Activated naive CD4-positive, alpha-beta T cell treated with anti-CD3 and anti-CD28 coated beads, Interleukin-2, amount 50 U/mL, for 16 hours (primary cell): ENCODE measurements around the gene LPP.

ENCODE experiments used
- DNase-seq: peaks from one replicate; pipeline ENCODE4 v3.0.0-alpha.2; 2020

LPP gene

DNA sequence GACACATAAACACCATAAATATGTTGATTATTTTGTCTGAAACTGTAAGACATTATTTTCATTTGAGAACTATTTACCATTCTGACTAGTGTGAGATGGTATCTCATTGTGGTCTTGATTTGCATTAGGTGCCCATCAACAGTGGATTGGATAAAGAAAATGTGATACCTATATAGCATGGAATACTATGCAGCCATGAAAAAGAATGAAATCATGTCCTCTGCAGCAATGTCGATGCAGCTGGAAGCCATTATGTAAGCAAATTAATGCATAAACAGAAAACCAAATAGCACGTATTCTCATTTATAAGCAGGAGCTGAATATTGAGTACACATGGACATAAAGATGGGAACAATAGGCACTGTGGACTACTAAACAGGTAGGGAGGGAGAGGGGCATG lies 759.1 kb downstream of the LPP start:
- no peak for DNase-seq

DNA sequence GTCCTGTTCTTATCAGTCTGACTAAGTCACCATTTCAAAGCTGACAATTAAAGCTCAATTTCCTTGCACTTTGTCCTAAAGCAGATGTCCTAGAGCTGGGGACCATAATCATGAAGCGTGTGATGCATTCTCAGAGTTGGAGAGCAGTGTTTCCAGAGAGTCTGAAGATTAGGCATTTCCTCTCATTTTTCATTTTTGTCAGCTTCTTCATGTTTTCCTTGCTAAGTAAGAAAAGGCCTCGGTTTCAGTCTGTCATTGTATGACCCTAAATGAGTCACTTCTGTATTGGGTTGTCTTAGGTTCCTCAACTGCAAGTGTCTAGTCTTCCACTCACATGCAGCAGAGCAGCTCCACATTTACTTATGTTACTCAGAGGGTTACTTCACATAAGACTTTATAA lies 760.6 kb downstream of the LPP start:
- DNase-seq = no peak

GRCh38 chr3:188915127-188915526 lies 761.2 kb downstream of the LPP start:
- DNase-seq = no peak

DNA sequence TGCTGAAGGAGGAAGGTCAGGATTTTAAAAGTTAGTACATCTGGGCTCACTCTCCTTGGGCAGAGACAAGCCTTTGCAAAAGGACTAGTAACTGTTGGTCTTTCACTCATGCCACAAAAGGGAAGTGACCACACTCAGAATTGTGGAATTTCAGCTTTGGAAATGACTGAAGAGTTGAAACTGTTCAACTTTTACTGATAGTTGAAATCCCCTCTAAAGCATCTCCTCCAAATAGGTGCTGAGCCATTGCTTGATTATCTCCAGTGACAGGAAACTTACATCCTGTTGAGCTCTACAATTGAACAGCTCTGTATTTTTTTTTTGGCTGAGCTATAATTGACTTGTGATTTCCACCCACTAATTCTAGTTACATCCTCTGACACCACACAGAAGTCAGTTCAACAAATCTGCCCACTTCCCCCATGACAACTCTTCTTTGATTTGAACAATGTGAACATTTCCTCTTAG lies 763.0 kb downstream of the LPP start:
- DNase-seq = no peak

DNA sequence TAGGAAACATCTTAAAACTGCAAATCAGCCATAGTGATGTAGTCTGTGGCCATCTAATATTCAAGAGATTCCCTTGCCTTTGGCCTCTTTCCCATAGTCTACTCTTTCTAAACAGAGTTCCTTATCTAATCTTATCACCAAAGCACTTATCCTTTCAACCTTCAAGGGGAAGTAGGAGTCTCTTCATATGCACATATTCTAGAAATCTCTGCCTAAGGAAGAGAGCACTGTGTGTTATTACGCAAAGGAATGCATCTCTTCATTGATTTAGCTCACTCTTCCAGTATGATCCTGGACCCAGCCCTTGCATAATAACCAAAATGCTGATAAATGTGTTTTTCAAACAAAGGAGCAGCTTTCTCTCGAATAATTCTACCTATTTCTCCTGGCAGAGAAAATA lies 764.1 kb downstream of the LPP start:
- DNase-seq = no peak

DNA sequence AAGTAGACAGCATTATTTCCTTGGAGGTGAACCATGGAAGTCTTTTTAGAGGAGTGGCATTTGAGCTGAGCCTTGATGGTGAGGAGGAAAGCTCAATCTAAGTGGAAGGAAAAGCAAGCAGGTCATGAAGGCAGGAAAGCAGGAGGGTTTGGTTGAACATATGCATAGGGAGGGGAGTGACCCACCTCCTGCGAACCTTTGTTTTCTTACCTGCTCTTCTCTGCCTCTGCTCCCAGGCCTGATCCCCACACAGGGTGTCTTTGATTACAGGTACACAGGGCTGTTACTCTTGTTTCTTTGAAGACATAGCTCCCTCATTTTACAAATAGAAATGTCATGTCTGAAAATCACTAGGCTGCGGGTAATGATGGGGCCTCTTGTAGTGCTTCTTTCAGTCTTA lies 769.7 kb downstream of the LPP start:
- DNase-seq = no peak

- DNase-seq = no peak
These were observed 771.4 kb downstream of the LPP start for GRCh38 chr3:188925376-188925775.

DNA sequence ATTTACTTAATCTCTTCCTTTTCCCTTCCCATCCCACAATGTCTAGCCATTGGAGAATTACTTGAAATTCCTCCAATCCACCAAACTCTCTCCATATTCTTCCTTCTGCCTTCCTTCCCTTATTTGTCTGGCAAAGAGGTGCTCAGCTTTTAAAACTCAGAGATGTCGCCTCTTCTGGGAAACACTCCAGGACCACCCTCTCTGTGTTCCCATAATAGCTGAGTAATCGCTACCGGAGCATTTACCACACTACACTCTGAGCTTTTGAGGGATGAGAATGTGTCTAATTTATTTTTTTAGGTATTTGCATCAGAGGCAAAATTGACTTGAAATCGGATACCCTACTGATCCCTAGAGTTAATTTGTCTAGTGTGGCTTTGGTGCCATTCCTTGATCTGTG lies 772.2 kb downstream of the LPP start:
- DNase-seq = no peak

DNA sequence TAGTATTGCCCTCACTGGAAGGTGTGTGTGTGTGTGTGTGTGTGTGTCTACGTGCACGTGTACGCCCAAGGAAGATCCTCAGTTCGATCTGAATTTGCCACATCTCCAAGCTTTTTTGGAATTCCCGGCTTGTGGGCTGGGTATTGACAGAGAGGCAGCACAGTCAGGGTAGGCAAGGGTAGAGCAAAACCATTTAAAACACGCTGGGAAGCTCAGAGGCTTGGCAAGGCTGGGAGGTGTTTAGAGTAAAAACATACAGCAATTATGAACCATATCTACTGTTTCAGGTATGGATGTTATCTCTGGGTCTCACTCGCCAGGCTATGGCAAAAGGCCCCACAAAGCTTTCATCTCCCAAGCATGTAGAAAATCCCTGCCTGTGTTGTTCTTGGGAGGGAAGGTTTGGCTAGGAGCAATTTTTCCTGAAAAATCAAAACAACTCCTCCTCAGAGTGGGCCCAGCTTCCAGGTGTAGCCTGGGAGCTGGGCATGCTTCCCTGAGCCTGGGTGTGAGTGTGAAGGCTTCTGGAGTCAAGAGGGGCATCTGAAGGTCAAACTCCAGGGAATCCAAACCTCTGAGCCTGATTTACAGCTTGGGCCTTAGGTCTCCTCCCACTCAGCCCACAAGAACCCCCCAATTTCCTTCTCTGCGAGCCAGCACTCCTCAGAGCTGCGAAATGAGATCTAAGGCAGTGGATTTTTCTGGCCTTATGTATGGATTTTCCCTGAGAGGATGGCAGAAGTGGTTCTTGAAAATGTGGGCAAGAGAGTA lies 773.0 kb downstream of the LPP start:
- DNase-seq = no peak

GRCh38 chr3:188927971-188928370 lies 774.0 kb downstream of the LPP start:
- no peak for DNase-seq

- DNase-seq = no peak
These were observed 775.2 kb downstream of the LPP start for GRCh38 chr3:188929137-188929536.

- no peak for DNase-seq
These were observed 777.1 kb downstream of the LPP start for GRCh38 chr3:188931036-188931435.

DNA sequence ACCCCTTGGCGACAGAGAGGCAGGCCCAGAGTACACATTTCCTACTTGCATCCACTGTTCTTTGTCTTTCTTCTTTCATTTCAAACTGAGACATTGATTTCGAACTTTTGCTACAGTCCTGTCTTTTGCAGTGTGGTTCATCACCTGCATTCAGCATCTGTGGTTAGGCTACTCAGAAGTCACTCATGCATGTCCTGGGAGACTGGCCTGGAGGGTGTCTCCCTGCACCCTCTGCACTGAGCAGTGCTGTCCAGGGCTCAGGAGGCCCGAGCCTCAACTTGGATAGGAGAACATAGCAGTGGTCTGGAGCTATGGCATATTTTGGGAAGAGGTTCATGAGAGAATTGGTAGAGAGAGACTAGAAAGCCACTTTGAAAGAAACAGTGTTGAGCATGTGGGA lies 777.6 kb downstream of the LPP start:
- DNase-seq = no peak

GRCh38 chr3:188934989-188935388 lies 781.0 kb downstream of the LPP start:
- no peak for DNase-seq

DNA sequence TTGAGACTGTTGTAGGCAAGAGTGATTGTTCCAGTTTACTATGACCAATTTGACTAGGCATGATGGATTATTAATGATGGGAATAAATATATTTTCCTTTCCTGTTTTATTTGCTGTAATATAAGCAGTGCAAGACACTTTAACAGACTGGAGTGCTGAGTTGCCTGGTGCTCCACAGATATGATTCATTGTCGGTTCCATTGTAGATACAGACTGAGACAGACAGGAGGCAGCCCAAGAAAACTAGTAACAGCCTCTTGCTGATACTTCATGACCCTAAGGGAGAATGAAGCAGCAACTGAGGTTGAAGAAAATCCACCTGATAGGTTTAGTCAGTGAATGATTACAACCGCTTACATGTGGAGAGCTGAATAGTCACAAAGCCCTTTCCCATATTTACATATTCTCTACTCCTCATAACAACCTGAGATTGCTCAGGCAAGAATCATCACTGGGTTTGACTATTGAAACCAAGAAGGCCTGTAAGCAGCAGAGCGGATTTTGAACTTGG lies 782.7 kb downstream of the LPP start:
- DNase-seq = no peak

DNA sequence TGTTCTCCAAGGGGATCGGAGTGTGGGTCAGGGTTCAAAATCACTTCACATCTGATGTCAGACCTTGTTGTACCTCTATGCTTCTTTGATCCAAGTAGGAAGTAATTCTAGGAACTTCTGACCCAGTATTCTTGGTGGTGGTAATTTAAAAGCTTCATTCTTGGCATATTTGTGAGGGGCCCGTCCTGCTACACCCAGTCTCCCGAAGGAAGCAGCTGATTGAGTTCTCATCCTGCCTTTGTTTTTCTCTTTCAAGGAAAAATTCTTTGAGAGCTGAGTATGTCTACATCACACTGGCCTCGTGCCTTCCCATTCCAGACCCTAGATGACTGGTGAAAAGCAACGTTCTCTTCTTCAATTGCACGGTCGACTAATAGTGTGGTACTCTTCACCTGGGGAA lies 783.4 kb downstream of the LPP start:
- DNase-seq = no peak

DNA sequence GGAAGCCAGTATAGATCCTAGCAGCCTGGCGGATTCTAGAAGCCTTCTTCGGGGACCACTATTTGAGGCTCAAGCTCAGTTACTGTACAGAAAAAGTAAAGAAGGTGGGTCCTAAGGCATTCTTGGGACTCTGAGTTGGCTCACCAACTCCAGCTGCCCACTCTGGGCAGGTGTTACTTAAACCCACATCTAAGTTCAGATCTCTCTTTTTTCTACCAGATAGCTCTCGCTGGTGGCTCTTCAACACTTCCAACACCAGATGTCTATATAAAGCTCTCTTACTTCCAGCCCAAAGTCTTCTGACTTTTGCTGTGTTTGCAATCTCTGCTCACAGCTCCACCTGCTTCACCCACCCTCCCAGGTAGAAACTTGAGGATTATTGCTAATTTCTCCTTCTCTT lies 785.0 kb downstream of the LPP start:
- DNase-seq = no peak

DNA sequence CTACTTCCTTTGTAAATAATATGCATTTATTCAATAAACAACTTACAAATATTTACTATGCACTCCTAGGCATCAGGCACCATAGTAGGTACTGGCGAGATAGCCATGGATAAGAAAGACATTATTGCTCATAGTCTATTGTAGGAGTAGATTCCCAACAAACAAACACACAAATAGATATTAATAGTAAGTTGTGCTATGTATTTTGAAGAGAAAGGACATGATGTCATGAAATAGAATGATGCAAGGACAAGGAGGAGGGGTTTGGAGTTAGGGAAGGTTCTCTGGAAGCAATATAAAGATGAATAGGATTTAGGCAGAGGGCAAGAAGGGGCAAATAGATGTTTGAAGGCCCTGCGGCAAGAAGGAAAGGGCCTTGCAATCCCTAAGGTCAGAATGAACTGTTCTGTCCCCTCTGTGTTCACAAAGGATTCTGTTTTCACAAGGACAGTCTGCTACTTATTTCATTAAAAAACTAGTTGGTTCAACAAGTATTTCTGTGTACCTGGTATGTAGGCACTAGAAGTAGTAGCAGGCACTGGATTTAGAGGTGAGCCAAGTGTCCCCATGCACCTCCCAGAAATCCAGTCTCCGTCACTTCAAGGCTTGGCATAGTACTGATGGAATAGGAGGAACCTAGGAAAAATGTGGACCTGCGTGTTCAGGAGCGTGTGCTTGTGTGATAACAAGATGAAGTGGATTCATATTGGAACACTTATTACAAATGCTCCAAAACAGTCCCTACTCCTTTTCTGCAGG lies 786.0 kb downstream of the LPP start:
- no peak for DNase-seq
